Neural cell (in vitro differentiated cells): ENCODE measurements around the gene C22orf39. TPM values are rescaled to one million over a fixed set of nuclear protein-coding genes. Genes with fewer than 3 reads are reported as not detected.

Experiments
- H2AFZ ChIP-seq: fragments of 200-600, 300-800 bp; sonication (generic), shearing (Covaris generic); 2 replicates; pipeline ENCODE4 v1.6.0; 2014; ENCODE audit warnings: low read depth, mild to moderate bottlenecking, antibody characterized with exemption, low read length, moderate library complexity
- H3F3A ChIP-seq: fragments of 200-600 bp; shearing (Covaris generic); 2 replicates; pipeline ENCODE4 v1.6.1; 2016; ENCODE audit warnings: mild to moderate bottlenecking, moderate library complexity, mixed read lengths, antibody characterized with exemption, low read length; ENCODE audit not compliant: insufficient read depth, poor library complexity, severe bottlenecking
- H3K27ac ChIP-seq: fragments of 200-600, 300-800 bp; sonication (generic), shearing (Covaris generic); 2 replicates; pipeline ENCODE4 v1.5.1; 2014; ENCODE audit warnings: mild to moderate bottlenecking, low read length, moderate library complexity
- H3K27me3 ChIP-seq: fragments of 300-800, 200-600 bp; sonication (generic), shearing (Covaris generic); 2 replicates; pipeline ENCODE4 v1.6.0; 2014; ENCODE audit warnings: mild to moderate bottlenecking, low read depth, low read length, moderate library complexity; ENCODE audit not compliant: insufficient read depth
- H3K36me3 ChIP-seq: fragments of 300-800, 200-600 bp; sonication (generic), shearing (Covaris generic); 2 replicates; pipeline ENCODE4 v1.5.1; 2014; ENCODE audit warnings: mild to moderate bottlenecking, antibody characterized with exemption, low read length, moderate library complexity; ENCODE audit not compliant: insufficient read depth
- H3K4me2 ChIP-seq: fragments of 300-800, 200-600 bp; sonication (generic), shearing (Covaris generic); 2 replicates; pipeline ENCODE4 v1.6.0; 2014; ENCODE audit warnings: mild to moderate bottlenecking, low read length
- H3K4me3 ChIP-seq: fragments of 300-800, 200-600 bp; sonication (generic), shearing (Covaris generic); 2 replicates; pipeline ENCODE4 v1.5.1; 2014; ENCODE audit warnings: mild to moderate bottlenecking, low read length, moderate library complexity
- H3K79me2 ChIP-seq: fragments of 200-600 bp; shearing (Covaris generic); replicated peaks from 2 replicates; pipeline ENCODE4 v1.6.0; 2014; ENCODE audit warnings: mild to moderate bottlenecking, low read length, moderate library complexity; ENCODE audit not compliant: insufficient read depth
- H3K9ac ChIP-seq: fragments of 300-800, 200-600 bp; sonication (generic), shearing (Covaris generic); 2 replicates; pipeline ENCODE4 v1.6.1; 2016; ENCODE audit warnings: mild to moderate bottlenecking, low read length, mixed read lengths
- H3K9me2 ChIP-seq: fragments of 200-600 bp; shearing (Covaris generic); 2 replicates; pipeline ENCODE4 v1.6.1; 2016; ENCODE audit warnings: mild to moderate bottlenecking, low read length, mixed read lengths; ENCODE audit not compliant: insufficient read depth
- H3K9me3 ChIP-seq: fragments of 200-600, 300-800 bp; sonication (generic), shearing (Covaris generic); 2 replicates; pipeline ENCODE4 v1.6.1; 2016; ENCODE audit warnings: mild to moderate bottlenecking, mixed run types, low read length, moderate library complexity, mixed read lengths
- H4K20me1 ChIP-seq: fragments of 200-600 bp; shearing (Covaris generic); 2 replicates; pipeline ENCODE4 v1.6.1; 2016; ENCODE audit warnings: mild to moderate bottlenecking, mixed run types; ENCODE audit not compliant: insufficient read depth
- CTCF ChIP-seq: fragments of 450-650 bp; IDR thresholded peaks from 2 replicates; pipeline ENCODE4 v1.5.1; 2014; ENCODE audit warnings: antibody characterized with exemption, mild to moderate bottlenecking, moderate library complexity; ENCODE audit not compliant: poor library complexity, severe bottlenecking
- EP300 ChIP-seq: fragments of 450-650 bp; conservative IDR thresholded peaks from 2 replicates; pipeline ENCODE4 v1.6.1; 2014; ENCODE audit warnings: antibody characterized with exemption, mild to moderate bottlenecking, moderate library complexity; ENCODE audit not compliant: poor library complexity, severe bottlenecking
- EZH2 ChIP-seq: fragments of 200-600, 300-800 bp; shearing (Covaris generic), sonication (generic); IDR thresholded peaks from 2 replicates; pipeline ENCODE4 v1.6.1; 2014; ENCODE audit warnings: antibody characterized with exemption, low read length, borderline replicate concordance, mild to moderate bottlenecking; ENCODE audit not compliant: insufficient read depth, poor library complexity, severe bottlenecking
- MXI1 ChIP-seq: fragments of 450-650 bp; conservative IDR thresholded peaks from 2 replicates; pipeline ENCODE4 v1.6.1; 2014; ENCODE audit warnings: antibody characterized with exemption, mild to moderate bottlenecking; ENCODE audit not compliant: poor library complexity, severe bottlenecking
- POLR2AphosphoS5 ChIP-seq: IDR thresholded peaks from 2 replicates; pipeline ENCODE4 v1.6.1; 2012
- RAD21 ChIP-seq: fragments of 450-650 bp; conservative IDR thresholded peaks from 2 replicates; pipeline ENCODE4 v1.6.1; 2014; ENCODE audit warnings: antibody characterized with exemption, mild to moderate bottlenecking, moderate library complexity
- REST ChIP-seq: IDR thresholded peaks from 2 replicates; pipeline ENCODE4 v1.6.1; 2012; ENCODE audit warnings: borderline replicate concordance
- SMC3 ChIP-seq: fragments of 450-650 bp; conservative IDR thresholded peaks from 2 replicates; pipeline ENCODE4 v1.6.1; 2014; ENCODE audit warnings: antibody characterized with exemption, mild to moderate bottlenecking, moderate library complexity; ENCODE audit not compliant: poor library complexity
- TAF1 ChIP-seq: IDR thresholded peaks from 2 replicates; pipeline ENCODE4 v1.6.1; 2012; ENCODE audit warnings: low read depth
- polyA plus RNA-seq: library from polyadenylated mRNA; depleted of rRNA; stranded (reverse); fragments of >200 nt; gene quantifications from 2 replicates; pipeline ENCODE4 v1.2.3, GENCODE V29; 2014

Gene C22orf39
- polyA plus RNA-seq, 1 donor from 2014 or later: 94.9 TPM

DNA sequence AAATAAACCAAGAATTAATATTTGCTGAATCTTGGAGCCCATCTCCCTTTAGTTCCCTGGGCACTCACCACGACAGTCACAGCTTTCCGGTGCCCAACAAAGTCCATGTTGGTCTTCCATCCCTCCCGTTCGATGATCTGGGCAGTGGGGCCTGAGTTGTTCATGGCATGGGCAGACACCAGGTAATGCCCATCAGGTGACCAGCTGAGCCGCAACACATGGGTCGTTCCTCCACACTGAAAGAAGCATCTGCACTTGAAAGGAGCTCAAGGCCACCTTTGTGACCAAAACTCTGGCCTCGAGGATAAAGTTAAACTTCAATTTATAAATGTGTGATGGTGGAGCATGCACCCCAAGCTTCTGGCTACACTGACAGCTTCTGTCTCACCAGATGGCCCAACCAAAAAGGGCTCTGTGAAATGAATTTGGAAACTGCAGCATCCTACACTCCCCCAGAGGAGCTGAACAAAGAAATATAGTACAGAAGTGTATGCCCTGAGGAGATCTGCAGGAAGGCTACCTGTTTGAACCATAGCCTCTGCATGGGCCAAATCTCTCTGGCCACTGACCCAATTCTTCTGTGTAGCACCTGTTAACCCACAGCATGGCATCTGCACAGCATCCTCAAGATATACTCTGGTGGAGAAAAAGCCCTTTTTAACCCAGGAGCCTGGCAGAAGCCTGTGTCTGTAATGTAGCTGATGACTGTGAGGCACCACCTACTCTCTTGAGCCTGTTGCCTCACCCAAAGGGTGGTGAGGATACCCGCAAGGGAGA is 53.0 kb downstream of the C22orf39 start:
- Histone ChIP-seq H4K20me1 (no peaks in the 10 kb centered on the region), H3K36me3 (peaks cover 4% of the 10 kb centered on the region)

DNA sequence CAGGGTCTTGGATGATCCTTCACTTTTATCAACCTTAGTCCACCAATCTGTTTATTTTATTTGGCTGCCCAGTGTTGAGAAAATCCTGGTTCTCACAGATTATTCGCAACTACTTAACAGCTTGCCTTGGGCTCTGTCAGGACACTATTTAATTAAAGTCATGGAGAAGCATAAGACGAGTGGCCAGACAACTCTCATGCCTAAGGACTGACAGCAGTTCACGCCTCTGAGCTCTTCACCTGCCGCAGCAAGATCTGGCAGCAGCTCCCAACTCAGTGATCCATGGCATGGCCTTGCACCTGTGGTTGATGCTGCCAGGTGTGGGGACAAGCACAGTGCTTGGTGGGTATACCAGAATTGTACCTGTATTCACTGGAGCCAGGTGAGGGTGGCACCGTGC is 53.8 kb downstream of the C22orf39 start:
- no peak for TF ChIP-seq EP300
- no peak for TF ChIP-seq TAF1
- TF ChIP-seq MXI1: no peak
- no peak overlapping the region for H3K4me3 ChIP-seq
- H3K9ac ChIP-seq: no peak overlapping the region
- H3K79me2 ChIP-seq: no peaks in the 10 kb centered on the region
- no peak overlapping the region for H2AFZ ChIP-seq
- H3K36me3 ChIP-seq: peaks cover 4% of the 10 kb centered on the region
- no peak overlapping the region for H3K4me2 ChIP-seq
- no peak overlapping the region for H3K27ac ChIP-seq
- H3K9me3 ChIP-seq: no peaks in the 10 kb centered on the region
- H3K9me2 ChIP-seq: no peaks in the 10 kb centered on the region
- no peaks in the 10 kb centered on the region for H4K20me1 ChIP-seq
- no peaks in the 10 kb centered on the region for H3K27me3 ChIP-seq
- H3F3A ChIP-seq: no peaks in the 10 kb centered on the region

More for the DNA sequence above, 53.0 kb downstream of the C22orf39 start:
- no peaks in the 10 kb centered on the region for H3K27me3 ChIP-seq
- no peaks in the 10 kb centered on the region for H3K79me2 ChIP-seq
- no peak overlapping the region for H3K9ac ChIP-seq
- TF ChIP-seq EP300: no peak
- TF ChIP-seq CTCF: no peak
- TF ChIP-seq EZH2: no peak
- no peak for TF ChIP-seq TAF1
- TF ChIP-seq MXI1: no peak
- no peak for TF ChIP-seq POLR2AphosphoS5
- no peak for TF ChIP-seq REST
- no peak for TF ChIP-seq RAD21
- no peak for TF ChIP-seq SMC3
- H3K9me3 ChIP-seq: no peaks in the 10 kb centered on the region
- H3K27ac ChIP-seq: no peak overlapping the region
- H3K4me3 ChIP-seq: no peak overlapping the region
- no peaks in the 10 kb centered on the region for H3K9me2 ChIP-seq
- no peaks in the 10 kb centered on the region for H3F3A ChIP-seq
- no peak overlapping the region for H2AFZ ChIP-seq
- no peak overlapping the region for H3K4me2 ChIP-seq

Other genes with a start within 250 kb of the C22orf39 start
- gene CLTCL1, start 156.0 kb downstream of the C22orf39 start, polyA plus RNA-seq: 7.8 and 14.1 TPM in 2 replicates
- gene HIRA, start 16.0 kb downstream of the C22orf39 start, polyA plus RNA-seq: 38.1 and 41.9 TPM in 2 replicates
- gene MRPL40, start 15.2 kb downstream of the C22orf39 start, polyA plus RNA-seq: 32.5 and 34.0 TPM in 2 replicates
- 56.9 and 58.3 TPM in 2 replicates for gene UFD1, start 31.5 kb upstream of the C22orf39 start, polyA plus RNA-seq
- 1.5 and 3.2 TPM in 2 replicates for gene CDC45, start 32.2 kb upstream of the C22orf39 start, polyA plus RNA-seq
- gene CLDN5, start 76.7 kb upstream of the C22orf39 start, polyA plus RNA-seq: 0.66 TPM in 1 of 2 replicates, not detected in the other